ENCODE measurements around the gene HBE1. TPM values are rescaled to one million over a fixed set of nuclear protein-coding genes. Genes with fewer than 3 reads are reported as not detected.

HBE1 gene
- total RNA-seq, 3 donors from 2014 or later, result 1.3 to 2.3 (median 2.0) TPM

- no peak for ATAC-seq
- Mint-ChIP-seq H3K4me1 (ENCODE audit: low read depth) (no peaks in the 10 kb centered on the region), H3K4me3 (no peak overlapping the region)
These were observed 29.7 kb downstream of the HBE1 start for GRCh38 chr11:5240056-5240455.

GRCh38 chr11:5239046-5239445, 30.7 kb downstream of the HBE1 start:
- no peak for DNase-seq
- peaks cover 2% of the 10 kb centered on the region for H3K27me3 Mint-ChIP-seq (ENCODE audit: low read depth)
- no peaks in the 10 kb centered on the region for H3K36me3 Mint-ChIP-seq (ENCODE audit: insufficient read depth)
- H3K9me3 Mint-ChIP-seq, result no peaks in the 10 kb centered on the region
- no peak for ATAC-seq
- no peak overlapping the region for H3K4me3 Mint-ChIP-seq
- no peaks in the 10 kb centered on the region for H3K4me1 Mint-ChIP-seq (ENCODE audit: low read depth)

More at GRCh38 chr11:5240056-5240455, 29.7 kb downstream of the HBE1 start:
- Mint-ChIP-seq H3K36me3 (ENCODE audit: insufficient read depth) (no peaks in the 10 kb centered on the region), H3K9me3 (no peaks in the 10 kb centered on the region), H3K27me3 (ENCODE audit: low read depth) (peaks cover 2% of the 10 kb centered on the region)
- no peak for DNase-seq

- ATAC-seq, result no peak
- no peaks in the 10 kb centered on the region for H3K4me1 Mint-ChIP-seq (ENCODE audit: low read depth)
- H3K4me3 Mint-ChIP-seq, result no peak overlapping the region
- no peaks in the 10 kb centered on the region for H3K9me3 Mint-ChIP-seq
- no peak for DNase-seq
- peaks cover 2% of the 10 kb centered on the region for H3K27me3 Mint-ChIP-seq (ENCODE audit: low read depth)
- H3K36me3 Mint-ChIP-seq (ENCODE audit: insufficient read depth), result no peaks in the 10 kb centered on the region
These were observed 31.3 kb downstream of the HBE1 start for GRCh38 chr11:5238486-5238885.

- H3K27me3 Mint-ChIP-seq (ENCODE audit: low read depth), result peaks cover 2% of the 10 kb centered on the region
- no peaks in the 10 kb centered on the region for H3K36me3 Mint-ChIP-seq (ENCODE audit: insufficient read depth)
- H3K4me3 Mint-ChIP-seq, result no peak overlapping the region
- ATAC-seq, result no peak
- H3K4me1 Mint-ChIP-seq (ENCODE audit: low read depth), result no peaks in the 10 kb centered on the region
- no peaks in the 10 kb centered on the region for H3K9me3 Mint-ChIP-seq
- DNase-seq, result no peak
These were observed 32.3 kb downstream of the HBE1 start for GRCh38 chr11:5237420-5237819.

DNA sequence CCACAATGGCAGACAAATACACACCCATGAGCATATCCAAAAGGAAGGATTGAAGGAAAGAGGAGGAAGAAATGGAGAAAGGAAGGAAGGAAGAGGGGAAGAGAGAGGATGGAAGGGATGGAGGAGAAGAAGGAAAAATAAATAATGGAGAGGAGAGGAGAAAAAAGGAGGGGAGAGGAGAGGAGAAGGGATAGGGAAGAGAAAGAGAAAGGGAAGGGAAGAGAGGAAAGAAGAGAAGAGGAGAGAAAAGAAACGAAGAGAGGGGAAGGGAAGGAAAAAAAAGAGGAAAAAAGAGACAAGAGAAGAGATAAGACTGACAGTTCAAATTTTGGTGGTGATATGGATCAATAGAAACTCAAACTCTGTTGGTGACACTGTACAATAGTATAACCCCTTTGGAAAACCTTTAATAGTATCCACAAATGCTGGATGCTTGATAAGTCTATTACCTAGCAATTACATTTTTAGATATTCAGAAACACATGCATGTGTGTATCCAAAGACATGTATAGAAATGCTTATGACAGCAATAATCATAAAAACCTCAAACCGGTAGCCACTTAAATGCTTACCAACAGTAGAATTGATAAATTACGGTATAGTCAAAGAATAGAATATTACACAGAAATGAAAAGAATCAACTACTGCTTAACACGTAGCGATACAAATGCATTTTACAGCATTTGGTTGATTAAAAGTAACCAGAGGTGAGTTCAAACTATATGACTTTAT, 34.2 kb downstream of the HBE1 start:
- Mint-ChIP-seq H3K27me3 (ENCODE audit: low read depth) (peaks cover 2% of the 10 kb centered on the region), H3K36me3 (ENCODE audit: insufficient read depth) (no peaks in the 10 kb centered on the region), H3K4me3 (no peak overlapping the region), H3K4me1 (ENCODE audit: low read depth) (no peaks in the 10 kb centered on the region), H3K9me3 (no peaks in the 10 kb centered on the region)
- ATAC-seq, result no peak
- no peak for DNase-seq

DNA sequence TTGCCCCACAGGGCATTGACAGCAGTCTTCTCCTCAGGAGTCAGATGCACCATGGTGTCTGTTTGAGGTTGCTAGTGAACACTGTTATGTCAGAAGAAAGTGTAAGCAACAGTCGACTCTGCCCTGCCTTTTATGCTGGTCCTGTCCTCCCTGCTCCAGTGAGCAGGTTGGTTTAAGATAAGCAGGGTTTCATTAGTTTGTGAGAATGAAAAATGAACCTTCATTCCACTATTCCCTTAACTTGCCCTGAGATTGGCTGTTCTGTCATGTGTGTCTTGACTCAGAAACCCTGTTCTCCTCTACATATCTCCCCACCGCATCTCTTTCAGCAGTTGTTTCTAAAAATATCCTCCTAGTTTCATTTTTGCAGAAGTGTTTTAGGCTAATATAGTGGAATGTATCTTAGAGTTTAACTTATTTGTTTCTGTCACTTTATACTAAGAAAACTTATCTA, 35.3 kb downstream of the HBE1 start, which contains the start of gene HBD:
Gene HBD (minus strand): TSS at position 103 of the 454 bp plus-strand sequence. CDS start 50 bp downstream, at position 53.
- H3K27me3 Mint-ChIP-seq (ENCODE audit: low read depth), result peaks cover 2% of the 10 kb centered on the region
- DNase-seq (no peak), ATAC-seq (no peak)
- no peaks in the 10 kb centered on the region for H3K36me3 Mint-ChIP-seq (ENCODE audit: insufficient read depth)
- H3K4me3 Mint-ChIP-seq, result no peak within 1 kb of the TSS
- H3K9me3 Mint-ChIP-seq, result no peaks in the 10 kb centered on the region
- H3K4me1 Mint-ChIP-seq (ENCODE audit: low read depth), result no peaks in the 10 kb centered on the region

- H3K4me1 Mint-ChIP-seq (ENCODE audit: low read depth), result no peaks in the 10 kb centered on the region
- ATAC-seq (no peak), DNase-seq (no peak)
- H3K36me3 Mint-ChIP-seq (ENCODE audit: insufficient read depth), result no peaks in the 10 kb centered on the region
- no peak overlapping the region for H3K4me3 Mint-ChIP-seq
- H3K27me3 Mint-ChIP-seq (ENCODE audit: low read depth), result peaks cover 2% of the 10 kb centered on the region
- H3K9me3 Mint-ChIP-seq, result no peaks in the 10 kb centered on the region
These were observed 36.4 kb downstream of the HBE1 start for GRCh38 chr11:5233307-5233706.

GRCh38 chr11:5232821-5233220, 36.9 kb downstream of the HBE1 start:
- H3K4me3 Mint-ChIP-seq, result no peak overlapping the region
- ATAC-seq (no peak), DNase-seq (no peak)
- no peaks in the 10 kb centered on the region for H3K36me3 Mint-ChIP-seq (ENCODE audit: insufficient read depth)
- H3K9me3 Mint-ChIP-seq, result no peaks in the 10 kb centered on the region
- peaks cover 2% of the 10 kb centered on the region for H3K27me3 Mint-ChIP-seq (ENCODE audit: low read depth)
- no peaks in the 10 kb centered on the region for H3K4me1 Mint-ChIP-seq (ENCODE audit: low read depth)

DNA sequence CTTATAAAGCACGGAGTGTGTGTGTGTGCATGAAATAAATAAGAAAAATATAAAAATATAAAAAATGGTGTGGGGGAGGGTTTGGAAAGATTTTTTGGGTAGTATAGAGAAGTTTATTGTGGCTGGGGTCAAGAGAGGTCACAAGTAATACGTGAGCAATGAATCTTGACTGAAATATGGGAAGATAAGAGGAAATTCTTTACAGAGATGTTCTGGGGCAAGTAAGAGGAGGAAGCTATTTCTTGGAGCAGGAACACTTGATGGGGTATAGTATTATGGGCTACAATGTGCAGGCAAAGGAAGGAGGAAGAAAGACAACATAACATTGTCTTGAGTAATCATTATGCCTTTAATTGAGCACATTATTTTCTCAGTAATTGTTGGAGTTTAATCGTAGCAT, 37.6 kb downstream of the HBE1 start:
- Mint-ChIP-seq H3K36me3 (ENCODE audit: insufficient read depth) (no peaks in the 10 kb centered on the region), H3K4me1 (ENCODE audit: low read depth) (no peaks in the 10 kb centered on the region), H3K4me3 (no peak overlapping the region), H3K9me3 (no peaks in the 10 kb centered on the region), H3K27me3 (ENCODE audit: low read depth) (no peaks in the 10 kb centered on the region)
- no peak for ATAC-seq
- DNase-seq, result no peak

- no peaks in the 10 kb centered on the region for H3K27me3 Mint-ChIP-seq (ENCODE audit: low read depth)
- H3K9me3 Mint-ChIP-seq, result no peaks in the 10 kb centered on the region
- no peak for DNase-seq
- H3K36me3 Mint-ChIP-seq (ENCODE audit: insufficient read depth), result no peaks in the 10 kb centered on the region
- no peaks in the 10 kb centered on the region for H3K4me1 Mint-ChIP-seq (ENCODE audit: low read depth)
- H3K4me3 Mint-ChIP-seq, result no peak overlapping the region
- no peak for ATAC-seq
These were observed 38.6 kb downstream of the HBE1 start for GRCh38 chr11:5231111-5231510.

DNA sequence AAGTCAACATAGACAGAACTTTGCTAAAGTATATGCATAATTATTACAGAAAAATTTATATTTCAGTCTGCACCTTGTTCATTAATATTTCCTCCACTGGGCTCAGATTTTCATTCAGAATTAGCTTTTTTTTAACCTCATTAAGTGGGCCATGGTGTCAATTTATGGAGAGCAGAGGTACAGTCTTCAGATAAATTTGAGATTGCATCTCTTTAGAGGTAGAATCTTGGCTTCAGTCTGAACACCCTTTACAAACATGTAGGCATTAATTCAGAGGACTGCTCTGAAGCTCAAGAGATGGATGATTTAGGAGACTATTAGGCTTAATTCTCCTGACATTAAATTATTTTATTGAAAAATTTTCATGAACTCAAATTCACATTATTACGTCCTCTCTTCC, 39.5 kb downstream of the HBE1 start:
- H3K4me3 Mint-ChIP-seq, result no peak overlapping the region
- H3K9me3 Mint-ChIP-seq, result no peaks in the 10 kb centered on the region
- H3K27me3 Mint-ChIP-seq (ENCODE audit: low read depth), result no peaks in the 10 kb centered on the region
- no peaks in the 10 kb centered on the region for H3K36me3 Mint-ChIP-seq (ENCODE audit: insufficient read depth)
- ATAC-seq, result no peak
- no peaks in the 10 kb centered on the region for H3K4me1 Mint-ChIP-seq (ENCODE audit: low read depth)
- DNase-seq, result no peak

- no peaks in the 10 kb centered on the region for H3K36me3 Mint-ChIP-seq (ENCODE audit: insufficient read depth)
These were observed 39.9 kb downstream of the HBE1 start for GRCh38 chr11:5229796-5230195.

GRCh38 chr11:5229356-5229755, 40.4 kb downstream of the HBE1 start:
- DNase-seq (no peak), ATAC-seq (no peak)
- Mint-ChIP-seq H3K27me3 (ENCODE audit: low read depth) (no peaks in the 10 kb centered on the region), H3K4me3 (no peak overlapping the region), H3K36me3 (ENCODE audit: insufficient read depth) (no peaks in the 10 kb centered on the region), H3K9me3 (no peaks in the 10 kb centered on the region), H3K4me1 (ENCODE audit: low read depth) (no peaks in the 10 kb centered on the region)

More at GRCh38 chr11:5229796-5230195, 39.9 kb downstream of the HBE1 start:
- no peaks in the 10 kb centered on the region for H3K9me3 Mint-ChIP-seq
- no peaks in the 10 kb centered on the region for H3K4me1 Mint-ChIP-seq (ENCODE audit: low read depth)
- H3K27me3 Mint-ChIP-seq (ENCODE audit: low read depth), result no peaks in the 10 kb centered on the region
- no peak overlapping the region for H3K4me3 Mint-ChIP-seq
- DNase-seq (no peak), ATAC-seq (no peak)

GRCh38 chr11:5228124-5228523, 41.6 kb downstream of the HBE1 start:
- no peaks in the 10 kb centered on the region for H3K9me3 Mint-ChIP-seq

DNA sequence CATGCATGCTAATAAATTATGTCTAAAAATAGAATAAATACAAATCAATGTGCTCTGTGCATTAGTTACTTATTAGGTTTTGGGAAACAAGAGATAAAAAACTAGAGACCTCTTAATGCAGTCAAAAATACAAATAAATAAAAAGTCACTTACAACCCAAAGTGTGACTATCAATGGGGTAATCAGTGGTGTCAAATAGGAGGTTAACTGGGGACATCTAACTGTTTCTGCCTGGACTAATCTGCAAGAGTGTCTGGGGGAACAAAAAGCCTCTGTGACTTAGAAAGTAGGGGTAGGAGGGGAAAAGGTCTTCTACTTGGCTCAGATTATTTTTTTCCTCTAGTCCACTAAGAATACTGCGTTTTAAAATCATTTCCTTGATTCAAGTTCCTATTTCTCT, 42.1 kb downstream of the HBE1 start:
- Mint-ChIP-seq H3K27me3 (ENCODE audit: low read depth) (no peaks in the 10 kb centered on the region), H3K4me3 (no peak overlapping the region), H3K9me3 (no peaks in the 10 kb centered on the region), H3K4me1 (ENCODE audit: low read depth) (no peaks in the 10 kb centered on the region), H3K36me3 (ENCODE audit: insufficient read depth) (no peaks in the 10 kb centered on the region)
- ATAC-seq (no peak), DNase-seq (no peak)

More at GRCh38 chr11:5228124-5228523, 41.6 kb downstream of the HBE1 start:
- ATAC-seq, result no peak
- Mint-ChIP-seq H3K27me3 (ENCODE audit: low read depth) (no peaks in the 10 kb centered on the region), H3K36me3 (ENCODE audit: insufficient read depth) (no peaks in the 10 kb centered on the region), H3K4me3 (no peak overlapping the region), H3K4me1 (ENCODE audit: low read depth) (no peaks in the 10 kb centered on the region)
- DNase-seq, result no peak

Data from activated T-cell treated with anti-CD3 and anti-CD28 coated beads, Interleukin-2, amount 50 U/mL, for 4 hours (primary cell).